ENCODE results near the gene VWA8.

DNA sequence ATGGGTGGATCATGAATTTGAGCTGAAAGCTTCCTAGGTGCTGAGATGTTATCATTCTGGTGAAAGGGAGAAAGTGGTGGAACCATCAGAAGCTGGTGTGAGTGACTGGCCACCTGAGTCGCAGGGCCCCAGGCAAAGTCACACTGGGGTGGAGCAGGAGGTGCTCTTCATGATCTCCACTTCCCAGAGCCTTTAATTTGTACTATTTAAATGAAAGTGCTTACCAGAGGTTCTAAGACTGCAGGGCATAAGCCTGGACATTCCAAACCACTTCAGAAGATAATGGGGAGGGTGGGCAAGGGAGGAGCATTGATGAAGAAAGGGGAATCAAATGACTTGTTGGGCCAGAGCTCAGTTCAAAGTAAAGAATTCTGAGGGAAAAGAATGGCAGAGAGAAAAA, 347.4 kb downstream of the VWA8 start:
- TF ChIP-seq, protein P1, sequence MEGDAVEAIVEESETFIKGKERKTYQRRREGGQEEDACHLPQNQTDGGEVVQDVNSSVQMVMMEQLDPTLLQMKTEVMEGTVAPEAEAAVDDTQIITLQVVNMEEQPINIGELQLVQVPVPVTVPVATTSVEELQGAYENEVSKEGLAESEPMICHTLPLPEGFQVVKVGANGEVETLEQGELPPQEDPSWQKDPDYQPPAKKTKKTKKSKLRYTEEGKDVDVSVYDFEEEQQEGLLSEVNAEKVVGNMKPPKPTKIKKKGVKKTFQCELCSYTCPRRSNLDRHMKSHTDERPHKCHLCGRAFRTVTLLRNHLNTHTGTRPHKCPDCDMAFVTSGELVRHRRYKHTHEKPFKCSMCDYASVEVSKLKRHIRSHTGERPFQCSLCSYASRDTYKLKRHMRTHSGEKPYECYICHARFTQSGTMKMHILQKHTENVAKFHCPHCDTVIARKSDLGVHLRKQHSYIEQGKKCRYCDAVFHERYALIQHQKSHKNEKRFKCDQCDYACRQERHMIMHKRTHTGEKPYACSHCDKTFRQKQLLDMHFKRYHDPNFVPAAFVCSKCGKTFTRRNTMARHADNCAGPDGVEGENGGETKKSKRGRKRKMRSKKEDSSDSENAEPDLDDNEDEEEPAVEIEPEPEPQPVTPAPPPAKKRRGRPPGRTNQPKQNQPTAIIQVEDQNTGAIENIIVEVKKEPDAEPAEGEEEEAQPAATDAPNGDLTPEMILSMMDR (IDR thresholded peaks at IDR 0.05; ENCODE audit: low read length): no peak
- TF ChIP-seq EZH2 (optimal IDR thresholded peaks at IDR 0.05; ENCODE audit: low read depth, low read length): no peak
- TF ChIP-seq EZH2phosphoT487 (IDR thresholded peaks at IDR 0.05; ENCODE audit: low read length): no peak
